Activated T-cell treated with anti-CD3 and anti-CD28 coated beads, Interleukin-2, amount 50 U/mL, for 4 hours (primary cell): ENCODE results near the gene MRRF. TPM values are rescaled to one million over a fixed set of nuclear protein-coding genes. Genes with fewer than 3 reads are reported as not detected.
A peak's percentile ranks its signal among the peaks of the same experiment; 100 is the strongest.

Experiments used
- ATAC-seq, 2 donors: fragments of 200-7000 bp; cut with Tn5 transposase; one replicate each; pipeline ENCODE4 v1.10.0; 2021
- DNase-seq: peaks from one replicate; pipeline ENCODE4 v3.0.0-alpha.2; 2020
- H3K27me3 Mint-ChIP-seq: one replicate; pipeline ENCODE4 v1.8.0; 2021; ENCODE audit warnings: low read depth, mixed read lengths
- H3K36me3 Mint-ChIP-seq: one replicate; pipeline ENCODE4 v1.8.0; 2022; ENCODE audit warnings: mixed read lengths; ENCODE audit not compliant: insufficient read depth
- H3K4me1 Mint-ChIP-seq: one replicate; pipeline ENCODE4 v1.8.0; 2021; ENCODE audit warnings: low read depth, mixed read lengths
- H3K4me3 Mint-ChIP-seq: one replicate; pipeline ENCODE4 v1.8.0; 2021; ENCODE audit warnings: mild to moderate bottlenecking, moderate library complexity, mixed read lengths
- H3K9me3 Mint-ChIP-seq: one replicate; pipeline ENCODE4 v1.8.0; 2021; ENCODE audit warnings: mixed read lengths
- total RNA-seq, 3 donors: library from RNA; stranded (reverse); gene quantifications; one replicate each; pipeline ENCODE4 v1.2.1, GENCODE V29; 2021

The MRRF gene
- total RNA-seq, 3 donors from 2014 or later = 93.0 to 94.4 (median 93.3) TPM

DNA sequence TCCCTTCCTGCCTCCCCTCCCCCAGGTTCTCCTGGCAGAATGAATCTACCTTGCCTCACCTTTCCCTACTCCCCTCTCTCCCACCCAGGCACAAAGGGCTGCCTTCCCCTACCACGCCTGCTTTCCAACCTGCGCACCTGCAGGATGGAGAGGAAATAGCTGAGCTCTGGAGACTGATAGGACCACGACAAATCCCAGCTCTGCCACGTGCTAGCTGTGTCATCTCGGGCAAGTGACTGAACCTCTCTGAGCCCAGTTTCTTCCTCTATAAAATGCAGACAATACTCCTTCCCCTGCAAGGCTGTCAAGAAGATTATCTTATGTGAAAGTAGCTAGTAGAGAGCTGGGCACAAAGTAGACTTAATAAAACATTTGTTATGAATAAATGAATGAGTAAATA, 74.9 kb downstream of the MRRF start:
- no peak for ATAC-seq
- H3K9me3 Mint-ChIP-seq = no peaks in the 10 kb centered on the region
- no peaks in the 10 kb centered on the region for H3K36me3 Mint-ChIP-seq
- H3K27me3 Mint-ChIP-seq = peaks cover 6% of the 10 kb centered on the region
- H3K4me3 Mint-ChIP-seq = no peak overlapping the region
- H3K4me1 Mint-ChIP-seq = no peaks in the 10 kb centered on the region
- no peak for DNase-seq

DNA sequence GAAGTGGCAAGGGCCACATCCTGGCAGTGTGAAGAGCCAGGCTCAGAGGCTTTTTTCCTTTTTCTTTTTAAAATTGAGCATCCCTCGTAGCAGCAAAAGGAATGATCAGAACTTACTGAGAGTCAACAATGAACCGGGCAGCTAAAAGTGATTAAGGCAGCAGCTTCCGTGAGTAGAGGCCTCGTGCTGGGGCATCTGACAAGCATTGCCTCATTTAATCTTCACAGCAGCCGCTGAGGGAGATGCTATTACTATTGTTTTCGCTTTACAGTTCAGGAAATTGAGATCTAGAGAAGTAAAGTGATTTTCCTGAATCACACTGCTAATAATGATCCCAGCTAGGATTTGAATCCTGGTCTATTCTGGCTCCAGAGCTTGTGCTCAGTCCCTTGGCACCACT, 75.5 kb downstream of the MRRF start:
- Mint-ChIP-seq H3K4me1 (no peaks in the 10 kb centered on the region), H3K4me3 (no peak overlapping the region), H3K9me3 (no peaks in the 10 kb centered on the region), H3K36me3 (no peaks in the 10 kb centered on the region), H3K27me3 (peaks cover 6% of the 10 kb centered on the region)
- DNase-seq (no peak), ATAC-seq (no peak)

GRCh38 chr9:122342323-122343050, 77.8 kb downstream of the MRRF start:
- ATAC-seq = no peak
- Mint-ChIP-seq H3K4me3 (no peak overlapping the region), H3K9me3 (no peaks in the 10 kb centered on the region), H3K36me3 (no peaks in the 10 kb centered on the region), H3K27me3 (peaks cover 19% of the 10 kb centered on the region), H3K4me1 (peaks cover 5% of the 10 kb centered on the region)
- DNase-seq = no peak

DNA sequence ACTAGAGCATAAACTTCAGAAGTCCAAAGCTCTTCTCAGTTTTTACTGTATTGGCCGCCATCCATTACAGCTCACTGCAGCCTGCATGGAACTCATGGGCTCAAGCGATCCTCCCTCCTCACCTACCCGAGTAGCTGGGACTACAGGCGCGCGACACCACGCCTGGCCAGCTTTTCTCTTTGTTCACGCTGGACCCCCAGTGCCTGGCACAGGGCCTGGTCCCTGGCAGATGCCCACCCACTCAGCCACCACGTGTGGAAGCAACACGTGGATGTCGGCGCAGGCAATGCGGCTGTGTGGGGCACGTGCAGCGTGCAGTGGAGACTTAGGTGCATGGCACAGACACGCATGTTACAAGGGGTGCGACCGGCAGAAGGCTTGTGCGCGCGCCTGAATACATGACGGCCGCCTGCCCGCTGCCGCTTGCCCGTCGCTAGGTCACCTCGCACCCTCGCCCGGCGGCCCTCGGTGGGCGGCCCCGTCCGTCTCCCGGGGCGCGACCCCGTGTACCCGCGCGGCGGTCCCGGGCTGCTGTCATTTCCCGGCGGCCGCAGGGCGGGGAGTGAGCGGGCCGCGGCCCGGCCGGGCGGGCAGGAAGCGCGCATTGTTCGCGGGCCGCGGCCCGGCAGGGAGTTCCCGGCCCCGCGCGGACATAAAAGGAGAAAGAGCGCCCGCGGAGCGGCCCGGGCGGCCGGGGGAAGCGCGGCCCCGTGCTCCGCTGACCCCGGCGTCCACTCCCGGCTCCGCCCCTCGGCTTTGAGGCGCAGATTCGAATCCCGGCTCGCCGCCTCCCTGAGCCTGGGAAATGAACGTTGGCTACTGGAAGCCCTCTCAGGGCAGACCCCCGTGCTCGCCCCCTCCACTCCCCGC, 82.0 kb downstream of the MRRF start:
- peak; percentile 18 for DNase-seq
- Mint-ChIP-seq H3K36me3 (no peaks in the 10 kb centered on the region), H3K9me3 (no peaks in the 10 kb centered on the region), H3K27me3 (peaks cover 44% of the 10 kb centered on the region), H3K4me3 (peak overlapping the region; percentile 73), H3K4me1 (peaks cover 9% of the 10 kb centered on the region)
- peak; percentile 45 to 51 for ATAC-seq

DNA sequence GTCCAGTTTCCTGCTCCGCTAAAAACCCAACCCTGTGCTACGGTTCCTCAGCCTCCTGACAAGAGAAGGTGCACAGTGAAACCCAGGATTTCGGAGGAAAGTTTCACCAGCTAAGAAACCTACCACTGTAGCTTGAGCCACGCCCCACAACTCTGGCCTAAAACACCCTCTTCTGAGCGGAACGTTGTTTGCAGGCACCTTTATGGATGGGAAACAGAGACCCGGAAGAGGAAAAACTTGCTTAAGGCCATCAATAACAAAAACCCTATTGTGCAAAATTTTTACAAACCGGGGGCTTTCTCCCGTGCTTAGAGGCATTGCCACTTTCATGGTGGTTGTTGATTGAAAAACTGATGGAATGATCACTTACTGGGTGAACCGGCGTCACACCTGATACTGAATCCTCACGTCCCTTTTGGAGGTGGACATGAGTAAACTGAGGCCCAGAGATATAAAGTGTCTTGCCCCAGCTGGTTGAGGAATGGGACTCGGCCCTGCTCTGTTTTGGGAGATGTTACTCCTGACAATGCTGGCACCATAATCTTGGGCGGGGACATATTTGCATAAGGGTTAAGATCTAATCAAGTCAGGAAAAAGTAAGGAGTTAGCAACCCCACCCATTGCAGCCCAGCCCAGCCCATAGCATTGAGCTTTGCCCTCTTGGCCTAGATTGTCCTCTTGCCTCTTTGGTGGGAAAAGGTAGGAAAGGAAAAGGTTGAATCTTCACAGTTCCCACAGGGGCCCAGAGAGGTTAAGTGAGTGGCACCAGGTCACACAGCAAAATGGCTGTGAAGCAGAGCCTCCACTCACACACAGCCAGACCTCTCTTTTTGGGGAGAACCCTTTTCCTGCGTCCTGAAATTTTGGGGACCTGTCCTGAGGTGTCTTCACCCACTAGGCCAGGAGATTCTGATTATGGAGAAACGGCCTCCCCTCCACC, 82.9 kb downstream of the MRRF start:
- Mint-ChIP-seq H3K4me3 (peak overlapping the region; percentile 73), H3K9me3 (peaks cover under 1% of the 10 kb centered on the region), H3K4me1 (peaks cover 9% of the 10 kb centered on the region), H3K27me3 (peaks cover 44% of the 10 kb centered on the region), H3K36me3 (no peaks in the 10 kb centered on the region)
- DNase-seq (no peak), ATAC-seq (peak in 1 of 2 donors; percentile 31)

DNA sequence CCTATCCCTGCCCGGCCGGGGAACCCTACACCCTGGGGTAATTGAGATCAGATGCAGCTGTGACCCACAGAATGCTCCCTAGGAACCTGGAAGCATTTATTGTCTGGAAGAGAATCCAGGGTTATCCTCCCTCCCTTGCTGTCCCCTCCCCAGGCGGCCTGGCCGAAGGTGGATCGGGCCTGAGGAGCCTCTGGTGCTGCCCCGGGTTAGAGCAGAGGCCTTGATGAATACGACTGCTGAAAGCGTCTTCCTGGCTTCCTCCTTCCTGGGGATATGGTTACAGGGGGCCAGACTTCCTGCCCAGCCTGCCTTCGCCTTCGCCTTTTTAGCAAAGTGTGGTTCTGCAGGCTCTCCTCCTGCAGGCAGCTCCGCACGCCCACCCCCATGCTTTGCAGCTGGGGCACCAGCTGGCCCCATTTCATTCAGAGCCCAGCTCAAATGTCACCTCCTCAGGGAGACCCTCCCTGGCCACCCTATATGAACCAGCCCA, 83.7 kb downstream of the MRRF start:
- no peak overlapping the region for H3K4me3 Mint-ChIP-seq
- peaks cover 44% of the 10 kb centered on the region for H3K27me3 Mint-ChIP-seq
- peaks cover 4% of the 10 kb centered on the region for H3K9me3 Mint-ChIP-seq
- ATAC-seq (no peak), DNase-seq (no peak)
- H3K36me3 Mint-ChIP-seq = no peaks in the 10 kb centered on the region
- peaks cover 9% of the 10 kb centered on the region for H3K4me1 Mint-ChIP-seq

GRCh38 chr9:122348791-122349190, 84.1 kb downstream of the MRRF start:
- H3K9me3 Mint-ChIP-seq = peaks cover 4% of the 10 kb centered on the region
- ATAC-seq (no peak), DNase-seq (no peak)
- no peaks in the 10 kb centered on the region for H3K36me3 Mint-ChIP-seq
- peaks cover 9% of the 10 kb centered on the region for H3K4me1 Mint-ChIP-seq
- peaks cover 43% of the 10 kb centered on the region for H3K27me3 Mint-ChIP-seq
- H3K4me3 Mint-ChIP-seq = no peak overlapping the region

DNA sequence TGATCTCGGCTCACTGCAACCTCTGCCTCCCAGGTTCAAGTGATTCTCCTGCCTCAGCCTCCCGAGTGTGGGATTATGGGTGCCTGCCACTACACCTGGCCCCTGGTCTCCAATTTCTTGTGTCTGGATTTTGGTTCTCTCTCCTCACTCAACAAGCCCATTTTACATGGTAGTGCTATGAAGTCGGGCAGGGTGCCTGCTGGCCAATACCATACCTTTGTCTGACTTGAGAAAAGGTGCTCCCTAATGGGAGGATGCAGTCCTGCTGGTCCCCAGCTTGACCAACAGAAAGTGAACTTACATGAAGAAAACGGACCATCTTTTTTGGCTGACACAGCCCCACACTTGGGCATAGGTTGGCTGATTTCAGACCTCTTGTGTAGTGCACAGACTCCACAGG, 84.5 kb downstream of the MRRF start:
- DNase-seq (no peak), ATAC-seq (no peak)
- Mint-ChIP-seq H3K9me3 (peaks cover 4% of the 10 kb centered on the region), H3K4me1 (peaks cover 9% of the 10 kb centered on the region), H3K27me3 (peaks cover 41% of the 10 kb centered on the region), H3K4me3 (no peak overlapping the region), H3K36me3 (no peaks in the 10 kb centered on the region)

DNA sequence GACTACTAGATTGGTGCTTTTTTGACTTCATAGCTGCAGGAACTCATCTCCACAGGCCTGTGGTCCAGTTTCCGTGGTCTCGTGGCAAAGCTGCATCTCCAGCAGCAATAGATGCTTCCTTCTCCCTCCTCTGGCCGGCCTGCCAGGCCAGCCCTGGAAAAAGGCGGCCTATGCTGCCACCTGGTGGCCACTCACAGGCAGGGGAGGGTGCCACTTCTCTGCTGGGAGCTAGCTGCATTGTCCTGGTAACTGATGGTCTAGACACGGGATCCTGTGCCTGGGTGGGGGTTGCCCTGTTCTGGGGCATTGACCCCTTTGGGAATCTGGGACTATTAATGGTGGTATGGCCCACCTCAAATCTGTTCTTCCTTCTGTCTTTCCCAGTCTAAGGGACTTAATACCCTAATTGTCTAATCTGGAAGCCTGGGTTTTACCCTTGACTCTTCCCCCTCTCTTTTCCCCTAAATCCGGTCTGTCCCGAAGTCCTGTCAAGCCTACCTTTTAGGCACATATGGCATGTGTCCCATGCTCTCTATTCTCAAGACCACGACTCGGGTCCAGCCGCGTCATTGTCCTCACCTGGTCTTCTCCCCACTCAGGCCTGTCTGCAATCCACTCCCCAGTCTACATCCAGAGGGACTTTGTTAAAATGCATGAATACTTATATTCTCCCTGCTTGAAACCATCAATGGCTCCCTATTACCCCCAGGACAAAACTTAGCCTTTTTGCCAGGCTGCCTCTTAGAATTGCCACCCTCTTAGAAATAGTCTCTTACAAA, 86.1 kb downstream of the MRRF start:
- peaks cover 4% of the 10 kb centered on the region for H3K9me3 Mint-ChIP-seq
- ATAC-seq (peak; percentile 76 to 83), DNase-seq (peak; percentile 73)
- H3K4me1 Mint-ChIP-seq = peaks cover 9% of the 10 kb centered on the region
- no peak overlapping the region for H3K4me3 Mint-ChIP-seq
- H3K27me3 Mint-ChIP-seq = peaks cover 38% of the 10 kb centered on the region
- H3K36me3 Mint-ChIP-seq = no peaks in the 10 kb centered on the region

- H3K9me3 Mint-ChIP-seq = peaks cover 8% of the 10 kb centered on the region
- H3K27me3 Mint-ChIP-seq = peaks cover 13% of the 10 kb centered on the region
- no peak overlapping the region for H3K4me3 Mint-ChIP-seq
- DNase-seq (no peak), ATAC-seq (no peak)
- H3K36me3 Mint-ChIP-seq = no peaks in the 10 kb centered on the region
- no peaks in the 10 kb centered on the region for H3K4me1 Mint-ChIP-seq
Measured at GRCh38 chr9:122354536-122355199, 90.0 kb downstream of the MRRF start.

- Mint-ChIP-seq H3K4me3 (no peak overlapping the region), H3K27me3 (peaks cover 7% of the 10 kb centered on the region), H3K9me3 (peaks cover 8% of the 10 kb centered on the region), H3K4me1 (no peaks in the 10 kb centered on the region), H3K36me3 (no peaks in the 10 kb centered on the region)
- ATAC-seq (no peak), DNase-seq (no peak)
Measured at GRCh38 chr9:122355336-122355875, 90.7 kb downstream of the MRRF start.

- Mint-ChIP-seq H3K9me3 (peaks cover 8% of the 10 kb centered on the region), H3K27me3 (peaks cover 5% of the 10 kb centered on the region), H3K36me3 (no peaks in the 10 kb centered on the region), H3K4me1 (no peaks in the 10 kb centered on the region), H3K4me3 (no peak overlapping the region)
- no peak for ATAC-seq
- DNase-seq = no peak
Measured at GRCh38 chr9:122356627-122357026, 91.9 kb downstream of the MRRF start.

DNA sequence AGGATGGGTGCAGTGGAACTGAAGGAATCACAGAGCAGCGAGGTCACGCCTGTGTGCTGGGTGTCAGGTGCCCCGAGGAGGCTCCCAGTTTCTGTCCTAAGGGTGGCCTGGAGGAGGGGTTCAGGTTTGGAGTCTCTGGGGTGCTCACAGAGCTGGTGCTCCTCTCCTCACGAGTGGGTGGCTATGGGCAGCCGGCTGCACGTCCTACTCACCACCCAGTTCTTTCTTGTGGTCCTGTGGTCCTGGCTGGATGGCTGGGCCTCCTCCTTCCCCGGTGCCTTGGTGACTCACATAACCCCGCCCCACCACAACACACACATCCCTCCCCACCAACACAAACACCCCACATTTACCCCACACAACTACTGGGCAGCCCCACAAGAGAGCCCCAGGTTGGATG, 96.2 kb downstream of the MRRF start:
- DNase-seq = no peak
- Mint-ChIP-seq H3K27me3 (peaks cover 5% of the 10 kb centered on the region), H3K9me3 (peaks cover 4% of the 10 kb centered on the region), H3K36me3 (no peaks in the 10 kb centered on the region), H3K4me1 (no peaks in the 10 kb centered on the region), H3K4me3 (no peak overlapping the region)
- no peak for ATAC-seq
